Urinary bladder (tissue), 4 donors: ENCODE results near the gene COL7A1. TPM values are rescaled to one million over a fixed set of nuclear protein-coding genes. Genes with fewer than 3 reads are reported as not detected.

Experiments used
- DNase-seq: peaks from one replicate; pipeline ENCODE4 v3.0.0-alpha.2; 2015; ENCODE audit errors: extremely low spot score
- H3K27ac ChIP-seq: one replicate; pipeline ENCODE4 v1.5.1; 2013; ENCODE audit warnings: low read depth, mild to moderate bottlenecking, moderate library complexity
- H3K36me3 ChIP-seq: one replicate; pipeline ENCODE4 v1.6.1; 2013; ENCODE audit warnings: mild to moderate bottlenecking, moderate library complexity; ENCODE audit not compliant: insufficient read depth
- H3K4me1 ChIP-seq: one replicate; pipeline ENCODE4 v1.6.1; 2013; ENCODE audit warnings: mild to moderate bottlenecking, moderate library complexity; ENCODE audit not compliant: insufficient read depth
- H3K4me3 ChIP-seq: one replicate; pipeline ENCODE4 v1.5.1; 2013; ENCODE audit warnings: low read depth, low read length
- WGBS: extraction: QIAGEN DNeasy Blood & Tissue Kit; methylation state at CpG from one replicate; pipeline ENCODE4 v1.1.7; 2013; 5-methylcytosine and 5-hydroxymethylcytosine counted together
- polyA plus RNA-seq: library from polyadenylated mRNA; stranded (reverse); fragments of 200-250 nt; gene quantifications from one replicate; pipeline ENCODE4 v1.2.3, GENCODE V29; 2013
- total RNA-seq: library from RNA; depleted of rRNA; stranded (reverse); fragments of >200 nt; gene quantifications from one replicate; pipeline ENCODE4 v1.2.3, GENCODE V29; 2014
- donor health status: healthy with polysubstance abuse.
- donor health status: healthy.

COL7A1 gene
- total and polyA plus RNA-seq, 2 donors = 19.7 to 20.0 TPM

DNA sequence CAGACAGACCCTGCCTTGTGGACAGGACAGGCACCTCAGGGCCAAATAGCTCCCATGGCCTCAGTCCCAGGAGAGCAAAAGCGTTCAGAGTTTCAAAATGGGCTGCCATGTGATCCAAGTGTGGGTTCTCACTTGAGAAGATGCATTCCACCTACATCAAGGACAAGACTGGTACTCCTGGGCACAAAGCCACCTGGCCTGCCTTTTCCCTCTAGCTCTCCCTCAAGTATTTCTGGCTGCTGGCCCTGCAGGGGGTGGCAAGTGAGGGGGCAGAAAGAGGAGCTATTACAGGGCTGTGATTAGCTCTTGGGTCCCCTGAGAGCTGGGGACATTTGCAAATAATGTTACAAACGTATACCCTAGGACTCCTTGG lies 6.5 kb upstream of the COL7A1 start:
- H3K4me3 ChIP-seq = no peak overlapping the region
- WGBS = 78% methylated on average over 2 of the region's 2 CpGs
- H3K36me3 ChIP-seq = peaks cover 6% of the 10 kb centered on the region
- H3K4me1 ChIP-seq = no peaks in the 10 kb centered on the region
- no peak for DNase-seq
- no peak overlapping the region for H3K27ac ChIP-seq

DNA sequence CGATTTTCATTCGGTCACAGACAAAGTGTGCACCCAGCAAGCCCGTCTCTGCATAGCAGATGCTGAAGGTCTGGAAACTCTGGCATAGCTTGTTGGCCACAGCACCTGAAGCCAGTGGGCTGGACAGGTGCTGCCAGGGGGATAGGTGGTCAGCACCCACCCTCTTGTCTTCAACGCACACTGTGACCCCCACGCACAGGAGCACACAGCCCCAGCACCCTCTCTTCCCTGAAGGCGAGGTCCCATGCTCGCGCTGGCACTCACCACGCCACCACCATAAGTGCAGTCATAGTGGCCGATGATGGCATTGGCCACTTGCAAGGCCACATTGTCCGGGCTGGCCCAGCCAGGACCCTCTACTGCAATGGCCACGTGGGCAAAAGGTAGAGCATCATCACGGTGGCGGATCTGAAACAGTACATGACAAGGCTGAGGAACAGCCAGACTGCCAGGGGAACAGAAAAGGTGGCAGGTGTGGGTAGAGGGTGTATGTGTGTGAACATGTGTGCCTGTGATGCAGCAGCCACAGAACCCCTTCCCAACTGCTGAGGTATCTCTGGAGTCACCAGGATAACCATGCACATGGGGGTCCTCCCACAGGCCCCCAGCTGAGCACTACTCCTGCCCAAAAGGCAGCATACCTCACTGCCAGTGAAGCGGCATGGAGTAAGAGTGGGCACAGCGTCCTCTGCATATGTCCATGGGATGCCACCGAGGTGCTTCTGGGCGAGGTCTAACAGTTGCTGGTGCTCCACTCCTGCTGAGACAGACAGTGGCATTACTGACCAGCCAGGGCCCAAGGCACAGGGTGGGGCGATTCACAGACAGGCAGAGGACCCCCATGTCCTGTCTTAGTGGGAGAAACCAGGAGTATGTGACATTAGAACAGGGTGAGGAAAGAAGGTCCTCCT lies 5.8 kb upstream of the COL7A1 start:
- Histone ChIP-seq H3K27ac (no peak overlapping the region), H3K4me1 (no peaks in the 10 kb centered on the region), H3K4me3 (no peak overlapping the region), H3K36me3 (peaks cover 6% of the 10 kb centered on the region)
- no peak for DNase-seq
- WGBS = 93% methylated on average over 19 of the region's 19 CpGs

GRCh38 chr3:48599509-48600285 lies 4.6 kb upstream of the COL7A1 start:
- no peak for DNase-seq
- H3K4me1 ChIP-seq = no peaks in the 10 kb centered on the region
- peaks cover 4% of the 10 kb centered on the region for H3K36me3 ChIP-seq
- peak overlapping the region; percentile 51 for H3K27ac ChIP-seq
- H3K4me3 ChIP-seq = no peak overlapping the region
- WGBS = 90% methylated on average over 12 of the region's 12 CpGs

GRCh38 chr3:48599077-48599501 lies 4.0 kb upstream of the COL7A1 start:
- H3K27ac ChIP-seq = peak overlapping the region; percentile 51
- 54% methylated on average over 11 of the region's 11 CpGs for WGBS
- peak; percentile 65 for DNase-seq
- peaks cover 4% of the 10 kb centered on the region for H3K36me3 ChIP-seq
- H3K4me3 ChIP-seq = no peak overlapping the region
- H3K4me1 ChIP-seq = no peaks in the 10 kb centered on the region

DNA sequence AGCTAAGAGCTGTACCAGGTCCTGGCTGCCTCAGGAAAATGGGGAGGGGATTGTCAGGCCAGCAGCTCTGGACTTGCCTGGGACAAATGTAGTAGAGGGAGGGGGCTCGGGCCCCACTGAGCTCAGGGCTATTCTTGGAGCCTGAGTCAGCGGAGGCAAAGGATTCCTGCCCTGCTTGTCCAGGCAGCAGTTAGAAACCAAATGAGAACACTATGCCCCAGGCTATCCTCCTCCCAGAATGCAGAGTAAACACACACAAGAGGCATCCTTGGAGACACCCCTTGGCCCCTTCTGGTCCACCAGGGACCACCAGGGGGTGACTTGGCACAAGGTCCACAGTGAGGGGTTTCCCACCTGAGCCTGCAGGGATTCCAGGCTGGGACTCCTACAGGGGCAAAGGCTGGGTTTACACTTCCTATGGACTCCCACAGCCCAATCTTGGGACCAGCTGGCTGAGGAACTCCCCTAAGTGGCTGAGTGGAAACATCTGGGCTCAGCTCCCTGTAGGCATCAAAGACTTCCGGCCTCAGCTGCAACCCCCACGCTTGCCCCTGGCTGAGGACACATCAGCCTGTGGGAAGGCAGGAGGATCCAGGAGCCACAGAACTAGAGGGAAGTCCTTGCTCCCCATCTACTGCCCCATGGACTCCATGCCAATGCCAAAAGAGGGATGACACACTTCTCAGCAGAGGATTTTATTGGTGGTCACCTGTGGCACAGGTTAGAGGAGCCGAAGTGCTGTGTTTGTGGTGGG lies 3.4 kb upstream of the COL7A1 start:
- no peak overlapping the region for H3K4me3 ChIP-seq
- H3K4me1 ChIP-seq = no peaks in the 10 kb centered on the region
- H3K36me3 ChIP-seq = peaks cover 4% of the 10 kb centered on the region
- peak overlapping the region; percentile 69 for H3K27ac ChIP-seq
- DNase-seq = peak; percentile 75
- WGBS = 21% methylated on average over 5 of the region's 5 CpGs

- H3K4me3 ChIP-seq = no peak overlapping the region
- 89% methylated on average over 6 of the region's 6 CpGs for WGBS
- no peak for DNase-seq
- H3K36me3 ChIP-seq = peaks cover 1% of the 10 kb centered on the region
- H3K4me1 ChIP-seq = no peaks in the 10 kb centered on the region
- peak overlapping the region; percentile 69 for H3K27ac ChIP-seq
Measured at GRCh38 chr3:48597408-48597800, 2.3 kb upstream of the COL7A1 start.

- Histone ChIP-seq H3K4me1 (no peaks in the 10 kb centered on the region), H3K27ac (peak overlapping the region; percentile 69), H3K36me3 (peaks cover 1% of the 10 kb centered on the region), H3K4me3 (no peak overlapping the region)
- 74% methylated on average over 8 of the region's 8 CpGs for WGBS
- no peak for DNase-seq
Measured at GRCh38 chr3:48596676-48597407, 1.7 kb upstream of the COL7A1 start.

- H3K4me3 ChIP-seq = no peak overlapping the region
- peaks cover 1% of the 10 kb centered on the region for H3K36me3 ChIP-seq
- H3K27ac ChIP-seq = peak overlapping the region; percentile 39
- 77% methylated on average over 5 of the region's 5 CpGs for WGBS
- H3K4me1 ChIP-seq = no peaks in the 10 kb centered on the region
- no peak for DNase-seq
Measured at GRCh38 chr3:48596157-48596556, 1.0 kb upstream of the COL7A1 start.

DNA sequence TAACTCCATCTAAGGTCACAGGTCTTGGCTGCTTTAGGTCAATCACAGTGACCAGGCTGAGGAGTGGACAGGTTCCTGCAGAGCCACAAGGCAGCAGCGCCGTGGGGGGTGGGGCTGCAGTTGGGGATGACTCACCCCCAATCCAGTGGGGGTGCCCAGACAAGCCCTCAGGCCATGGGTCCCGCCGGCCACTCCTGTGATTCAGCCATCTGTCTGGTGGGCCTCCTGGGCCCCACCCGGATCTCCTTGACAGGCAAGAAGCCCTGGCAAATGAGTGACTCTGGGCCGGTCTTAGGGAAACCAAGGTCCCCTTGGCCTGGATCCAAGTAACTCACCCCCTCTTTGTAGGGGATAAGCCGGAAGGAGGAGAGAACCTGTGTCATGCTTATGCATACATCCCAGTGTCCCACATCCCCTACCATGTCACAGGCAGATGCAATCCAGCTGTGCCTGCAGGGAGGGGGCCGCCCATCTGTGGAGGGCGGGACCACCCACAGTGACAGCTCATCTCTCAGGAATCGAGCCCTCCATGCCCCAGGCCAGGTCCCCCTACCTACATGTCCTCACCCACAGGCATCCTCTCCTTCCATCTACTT lies 495 bp upstream of the COL7A1 start:
- 22% methylated on average over 10 of the region's 10 CpGs for WGBS
- H3K4me1 ChIP-seq = no peaks in the 10 kb centered on the region
- peak; percentile 28 for DNase-seq
- H3K4me3 ChIP-seq = no peak overlapping the region
- peak overlapping the region; percentile 39 for H3K27ac ChIP-seq
- H3K36me3 ChIP-seq = peaks cover 1% of the 10 kb centered on the region

GRCh38 chr3:48594417-48595049 lies 596 bp downstream of the COL7A1 start:
- WGBS = 31% methylated on average over 39 of the region's 39 CpGs
- no peak overlapping the region for H3K27ac ChIP-seq

GRCh38 chr3:48593337-48593736 lies 1.8 kb downstream of the COL7A1 start:
- Histone ChIP-seq H3K4me3 (no peak overlapping the region), H3K27ac (no peak overlapping the region), H3K36me3 (no peaks in the 10 kb centered on the region), H3K4me1 (no peaks in the 10 kb centered on the region)
- 94% methylated on average over 9 of the region's 9 CpGs for WGBS
- no peak for DNase-seq

More at GRCh38 chr3:48594417-48595049, 596 bp downstream of the COL7A1 start:
- Histone ChIP-seq H3K4me3 (peak overlapping the region; percentile 38), H3K4me1 (no peaks in the 10 kb centered on the region), H3K36me3 (peaks cover 1% of the 10 kb centered on the region)
- DNase-seq = no peak

GRCh38 chr3:48592519-48593087 lies 2.5 kb downstream of the COL7A1 start:
- Histone ChIP-seq H3K36me3 (no peaks in the 10 kb centered on the region), H3K4me1 (no peaks in the 10 kb centered on the region), H3K4me3 (no peak overlapping the region), H3K27ac (no peak overlapping the region)
- WGBS = 91% methylated on average over 21 of the region's 21 CpGs
- no peak for DNase-seq
